Measurements from ENCODE around the gene AGAP1.

Gene AGAP1

DNA sequence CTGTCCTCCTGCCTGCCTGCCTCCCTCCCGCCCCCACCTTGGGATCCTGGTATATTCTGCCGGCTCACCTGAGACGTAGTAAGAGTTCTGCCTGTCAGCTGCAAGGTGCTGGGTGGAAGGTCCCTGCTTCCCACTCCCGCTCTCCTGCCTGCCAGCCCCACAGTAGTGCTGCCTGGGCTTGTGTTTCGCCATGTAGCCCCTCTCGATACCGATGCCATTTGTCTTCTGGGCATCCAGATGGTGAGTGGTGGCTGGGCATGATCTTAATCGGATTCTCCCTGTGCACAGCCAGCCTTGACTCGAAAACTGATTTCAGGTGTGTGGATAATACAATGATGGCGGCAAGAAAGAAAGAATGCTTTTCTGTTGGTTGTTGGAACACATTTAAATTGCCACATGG, 184.9 kb downstream of the AGAP1 start:
- DNase-seq (ENCODE audit: low read depth) = no peak
- TF ChIP-seq, protein P1, sequence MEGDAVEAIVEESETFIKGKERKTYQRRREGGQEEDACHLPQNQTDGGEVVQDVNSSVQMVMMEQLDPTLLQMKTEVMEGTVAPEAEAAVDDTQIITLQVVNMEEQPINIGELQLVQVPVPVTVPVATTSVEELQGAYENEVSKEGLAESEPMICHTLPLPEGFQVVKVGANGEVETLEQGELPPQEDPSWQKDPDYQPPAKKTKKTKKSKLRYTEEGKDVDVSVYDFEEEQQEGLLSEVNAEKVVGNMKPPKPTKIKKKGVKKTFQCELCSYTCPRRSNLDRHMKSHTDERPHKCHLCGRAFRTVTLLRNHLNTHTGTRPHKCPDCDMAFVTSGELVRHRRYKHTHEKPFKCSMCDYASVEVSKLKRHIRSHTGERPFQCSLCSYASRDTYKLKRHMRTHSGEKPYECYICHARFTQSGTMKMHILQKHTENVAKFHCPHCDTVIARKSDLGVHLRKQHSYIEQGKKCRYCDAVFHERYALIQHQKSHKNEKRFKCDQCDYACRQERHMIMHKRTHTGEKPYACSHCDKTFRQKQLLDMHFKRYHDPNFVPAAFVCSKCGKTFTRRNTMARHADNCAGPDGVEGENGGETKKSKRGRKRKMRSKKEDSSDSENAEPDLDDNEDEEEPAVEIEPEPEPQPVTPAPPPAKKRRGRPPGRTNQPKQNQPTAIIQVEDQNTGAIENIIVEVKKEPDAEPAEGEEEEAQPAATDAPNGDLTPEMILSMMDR (IDR thresholded peaks at IDR 0.05; ENCODE audit: insufficient read depth, low read depth, low read length, missing control alignments) = no peak
- H3K4me3 ChIP-seq (ENCODE audit: low read length) = no peak overlapping the region

GRCh38 chr2:235679471-235679870, 185.6 kb downstream of the AGAP1 start:
- no peak overlapping the region for H3K4me3 ChIP-seq (ENCODE audit: low read length)
- no peak for DNase-seq (ENCODE audit: low read depth)
- TF ChIP-seq, protein P1 (IDR thresholded peaks at IDR 0.05; ENCODE audit: insufficient read depth, low read depth, low read length, missing control alignments) = no peak

- TF ChIP-seq, protein P1 (IDR thresholded peaks at IDR 0.05; ENCODE audit: insufficient read depth, low read depth, low read length, missing control alignments) = no peak
- H3K4me3 ChIP-seq (ENCODE audit: low read length) = no peak overlapping the region
- DNase-seq (ENCODE audit: low read depth) = no peak
These were observed 191.3 kb downstream of the AGAP1 start for GRCh38 chr2:235685024-235685721.

- TF ChIP-seq, protein P1 (IDR thresholded peaks at IDR 0.05; ENCODE audit: insufficient read depth, low read depth, low read length, missing control alignments) = no peak
- no peak overlapping the region for H3K4me3 ChIP-seq (ENCODE audit: low read length)
- DNase-seq (ENCODE audit: low read depth) = no peak
These were observed 194.9 kb downstream of the AGAP1 start for GRCh38 chr2:235688511-235689426.

DNA sequence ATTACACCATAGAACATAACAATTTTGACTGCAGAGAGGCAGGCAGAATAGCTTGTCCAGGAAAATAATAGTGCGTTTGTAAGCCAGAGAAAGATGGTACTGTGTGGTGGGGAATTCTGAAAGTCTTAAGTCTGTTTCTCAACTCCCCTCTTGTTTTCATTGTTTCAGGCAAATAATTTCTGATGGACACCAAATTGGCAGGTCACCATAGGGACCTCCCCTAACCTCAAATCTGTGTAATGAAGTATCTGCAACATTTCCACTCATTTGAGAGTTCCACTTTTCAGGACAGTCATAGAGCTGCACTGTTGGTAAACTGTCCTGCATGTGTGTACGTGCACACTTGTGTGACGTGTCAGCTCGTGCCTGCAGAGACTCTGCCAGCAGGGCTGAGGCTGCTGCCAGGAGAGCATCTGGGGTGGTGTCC, 195.6 kb downstream of the AGAP1 start:
- H3K4me3 ChIP-seq (ENCODE audit: low read length) = no peak overlapping the region
- TF ChIP-seq, protein P1 (IDR thresholded peaks at IDR 0.05; ENCODE audit: insufficient read depth, low read depth, low read length, missing control alignments) = no peak
- no peak for DNase-seq (ENCODE audit: low read depth)

DNA sequence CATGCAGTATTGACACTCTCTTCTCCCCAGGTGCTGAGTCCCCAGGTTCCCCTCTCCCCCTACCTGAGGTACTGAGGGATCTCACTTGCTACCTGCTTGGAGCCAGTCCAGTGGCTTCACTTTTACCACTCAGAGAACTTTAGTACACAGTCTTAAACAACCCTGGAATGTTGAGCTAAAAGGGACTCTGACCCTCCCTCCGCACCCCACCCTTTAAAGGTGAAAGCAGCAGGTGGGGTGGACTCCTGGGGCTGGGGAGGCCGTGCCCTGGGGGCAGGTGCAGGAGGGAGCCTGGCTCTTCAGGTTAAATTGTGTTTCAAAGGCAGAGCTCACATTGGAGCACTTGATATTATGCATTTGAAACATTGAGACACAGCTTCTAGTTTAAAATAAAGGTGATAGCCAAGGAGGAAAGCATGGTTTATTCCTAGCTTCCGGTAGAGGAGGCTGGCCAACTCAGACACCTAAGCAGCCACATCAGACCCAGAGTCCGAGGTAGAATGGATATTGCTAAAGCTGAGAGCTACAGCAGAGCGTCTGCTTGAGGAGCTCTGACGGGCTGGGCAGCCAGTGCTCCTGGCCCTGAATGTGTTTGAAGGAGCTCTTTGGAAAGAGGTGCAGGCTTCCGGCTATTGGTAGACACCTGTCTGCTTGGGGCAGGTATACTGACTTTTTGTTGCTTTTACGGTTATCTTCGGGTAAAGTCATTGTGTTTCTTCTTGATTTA, 196.4 kb downstream of the AGAP1 start:
- TF ChIP-seq, protein P1 (IDR thresholded peaks at IDR 0.05; ENCODE audit: insufficient read depth, low read depth, low read length, missing control alignments) = no peak
- DNase-seq (ENCODE audit: low read depth) = no peak
- H3K4me3 ChIP-seq (ENCODE audit: low read length) = no peak overlapping the region

Measured in epithelial cell of esophagus (primary cell).